SK-N-SH (cell line): ENCODE measurements around the gene NHS. TPM values are rescaled to one million over a fixed set of nuclear protein-coding genes. Genes with fewer than 3 reads are reported as not detected.
A peak's percentile ranks its signal among the peaks of the same experiment; 100 is the strongest.

ENCODE experiments used
- CTCF ChIA-PET: fragments of 300-600, 350-600 bp; formaldehyde crosslinking; extraction: SDS; loops from one replicate; lab custom pipeline; 2021; lab: Yijun Ruan, JAX
- POLR2A ChIA-PET: fragments of 350-600 bp; sonication (Branson Sonifier 250); formaldehyde crosslinking; extraction: SDS; loops from one replicate; lab custom pipeline; 2020; ENCODE audit warnings: antibody characterized with exemption, inconsistent platforms; lab: Yijun Ruan, JAX
- DNase-seq: peaks from one replicate; pipeline ENCODE4 v3.0.0; 2012
- H2AFZ ChIP-seq: fragments of 200-600 bp; sonication (generic); 2 replicates; pipeline ENCODE4 v1.8.1; 2016; ENCODE audit warnings: antibody characterized with exemption, mild to moderate bottlenecking, low read depth
- H3F3A ChIP-seq: fragments of 200-600 bp; sonication (generic); replicated peaks from 2 replicates; pipeline ENCODE3; 2016; ENCODE audit warnings: antibody characterized with exemption, mild to moderate bottlenecking; ENCODE audit not compliant: insufficient read depth
- H3K27ac ChIP-seq, 2 experiments: fragments of 200-500 bp in 1 of 2; fragments of 200-600 bp in 1 of 2; sonication (Bioruptor generic) in 1 of 2; sonication (generic), shearing (Covaris generic) in 1 of 2; 2 replicates each; pipeline versions ENCODE4 v1.5.1 to v1.6.1; 2014 to 2016; ENCODE audit warnings: low read depth in 2 of 2, inconsistent platforms in 1 of 2, low read length in 1 of 2, mild to moderate bottlenecking in 1 of 2, mixed read lengths in 1 of 2
- H3K27me3 ChIP-seq: fragments of 200-600 bp; sonication (generic), shearing (Covaris generic); 2 replicates; pipeline ENCODE4 v1.6.1; 2016; ENCODE audit warnings: mixed run types; ENCODE audit not compliant: insufficient read depth
- H3K36me3 ChIP-seq, 2 experiments: fragments of 200-500 bp in 1 of 2; fragments of 200-600 bp in 1 of 2; sonication (Bioruptor generic) in 1 of 2; sonication (generic) in 1 of 2; replicated peaks in 1 of 2; 2 replicates each; pipeline versions ENCODE3 to v1.5.1; 2014 to 2016; ENCODE audit warnings: low read length in 1 of 2, mild to moderate bottlenecking in 1 of 2; ENCODE audit not compliant: insufficient read depth in 2 of 2, control insufficient read depth in 1 of 2
- H3K4me1 ChIP-seq, 2 experiments: fragments of 200-500 bp in 1 of 2; fragments of 200-600 bp in 1 of 2; sonication (Bioruptor generic) in 1 of 2; sonication (generic), shearing (Covaris generic) in 1 of 2; 2 replicates each; pipeline versions ENCODE4 v1.5.1 to v1.6.1; 2014 to 2016; ENCODE audit warnings: low read depth in 1 of 2, low read length in 1 of 2, mixed run types in 1 of 2; ENCODE audit not compliant: insufficient read depth in 2 of 2, control insufficient read depth in 1 of 2
- H3K4me2 ChIP-seq: fragments of 200-600 bp; sonication (generic), shearing (Covaris generic); 2 replicates; pipeline ENCODE4 v1.6.1; 2017; ENCODE audit warnings: mixed run types
- H3K4me3 ChIP-seq, 2 experiments: fragments of 200-500 bp in 1 of 2; fragments of 200-600 bp in 1 of 2; sonication (Bioruptor generic) in 1 of 2; sonication (generic), shearing (Covaris generic) in 1 of 2; 2 replicates each; pipeline versions ENCODE4 v1.5.1 to v1.8.1; 2014 to 2016; ENCODE audit warnings: low read depth in 2 of 2, inconsistent platforms in 1 of 2, low read length in 1 of 2, mild to moderate bottlenecking in 1 of 2, mixed read lengths in 1 of 2, moderate library complexity in 1 of 2
- H3K79me2 ChIP-seq: fragments of 200-600 bp; sonication (generic); 2 replicates; pipeline ENCODE4 v1.8.1; 2017; ENCODE audit warnings: mild to moderate bottlenecking; ENCODE audit not compliant: insufficient read depth
- H3K9ac ChIP-seq: fragments of 200-600 bp; sonication (generic); 2 replicates; pipeline ENCODE4 v1.6.1; 2017; ENCODE audit warnings: mixed run types
- H3K9me2 ChIP-seq: fragments of 200-600 bp; sonication (generic); 2 replicates; pipeline ENCODE4 v1.6.1; 2017; ENCODE audit warnings: mixed run types
- H3K9me3 ChIP-seq: fragments of 200-600 bp; sonication (generic); 2 replicates; pipeline ENCODE4 v1.6.1; 2017; ENCODE audit warnings: mixed run types, mild to moderate bottlenecking, moderate library complexity
- H4K20me1 ChIP-seq: fragments of 200-600 bp; sonication (generic); 2 replicates; pipeline ENCODE4 v1.6.1; 2017; ENCODE audit warnings: mild to moderate bottlenecking, mixed run types; ENCODE audit not compliant: insufficient read depth
- CHD2 ChIP-seq: fragments of 150-350 bp; IDR thresholded peaks from 2 replicates; pipeline ENCODE4 v1.6.1; 2018; ENCODE audit warnings: low read length; ENCODE audit not compliant: partially characterized antibody
- ELF1 ChIP-seq: IDR thresholded peaks from 2 replicates; pipeline ENCODE4 v1.4.0; 2012
- EZH2phosphoT487 ChIP-seq: fragments of 200-600 bp; sonication (generic); IDR thresholded peaks from 2 replicates; pipeline ENCODE4 v1.6.1; 2017; ENCODE audit warnings: low read depth, mixed run types, mild to moderate bottlenecking, antibody characterized with exemption, moderate library complexity, borderline replicate concordance
- FOXJ3 ChIP-seq: sonication (generic); formaldehyde crosslinking; IDR thresholded peaks from 2 replicates; pipeline ENCODE4 v1.5.1; 2020; ENCODE audit warnings: mild to moderate bottlenecking, missing genetic modification reagents
- GABPA ChIP-seq: IDR thresholded peaks from 2 replicates; pipeline ENCODE4 v1.4.0; 2012; ENCODE audit warnings: low read depth, mild to moderate bottlenecking
- MEF2A ChIP-seq: IDR thresholded peaks from 2 replicates; pipeline ENCODE4 v1.4.0; 2012; ENCODE audit warnings: low read depth, borderline replicate concordance
- MXI1 ChIP-seq: IDR thresholded peaks from 2 replicates; pipeline ENCODE4 v1.6.1; 2012; ENCODE audit warnings: mild to moderate bottlenecking, low read depth, low read length, improper control_type of control experiment
- NFIC ChIP-seq: IDR thresholded peaks from 2 replicates; pipeline ENCODE4 v1.4.0; 2012; ENCODE audit warnings: borderline replicate concordance
- POLR2AphosphoS5 ChIP-seq: IDR thresholded peaks from 2 replicates; pipeline ENCODE4 v1.6.1; 2012; ENCODE audit warnings: low read depth, low read length
- RAD21 ChIP-seq: IDR thresholded peaks from 2 replicates; pipeline ENCODE4 v1.6.1; 2012; ENCODE audit warnings: mild to moderate bottlenecking, low read length
- RCOR1 ChIP-seq: fragments of 150-350 bp; IDR thresholded peaks from 2 replicates; pipeline ENCODE4 v1.6.1; 2017; ENCODE audit warnings: antibody characterized with exemption, low read length
- RFX5 ChIP-seq: IDR thresholded peaks from 2 replicates; pipeline ENCODE4 v1.6.1; 2012; ENCODE audit warnings: mild to moderate bottlenecking, improper control_type of control experiment, low read length
- RXRA ChIP-seq: IDR thresholded peaks from 2 replicates; pipeline ENCODE4 v1.4.0; 2012; ENCODE audit warnings: low read depth, mild to moderate bottlenecking, borderline replicate concordance
- SMC3 ChIP-seq: IDR thresholded peaks from 2 replicates; pipeline ENCODE4 v1.6.1; 2012; ENCODE audit warnings: low read depth, low read length, improper control_type of control experiment
- TAF1 ChIP-seq: IDR thresholded peaks from 2 replicates; pipeline ENCODE4 v1.6.1; 2012; ENCODE audit warnings: low read depth, mild to moderate bottlenecking, low read length, moderate library complexity, borderline replicate concordance
- TEAD4 ChIP-seq: IDR thresholded peaks from 2 replicates; pipeline ENCODE4 v1.4.0; 2012; ENCODE audit warnings: mild to moderate bottlenecking, borderline replicate concordance; ENCODE audit not compliant: insufficient read depth
- YY1 ChIP-seq: IDR thresholded peaks from 2 replicates; pipeline ENCODE4 v1.4.0; 2012; ENCODE audit warnings: low read depth, mild to moderate bottlenecking
- WGBS: methylation state at CpG from one replicate; pipeline ENCODE4 v1.1.6; 2017; ENCODE audit warnings: low lambda C conversion rate; 5-methylcytosine and 5-hydroxymethylcytosine counted together
- polyA plus RNA-seq, 3 experiments: library from polyadenylated mRNA; depleted of rRNA; stranded (reverse); fragments of >200 nt; gene quantifications; 2 replicates each; pipeline ENCODE4 v1.2.3, GENCODE V29; 2012
- TF ChIP-seq, protein P1 (sequence below): fragments of 200-600 bp; sonication (generic); IDR thresholded peaks from 2 replicates; pipeline ENCODE4 v1.6.1; 2017; ENCODE audit warnings: antibody characterized with exemption, mild to moderate bottlenecking, moderate library complexity
- TF ChIP-seq, protein P2 (sequence below): IDR thresholded peaks from 2 replicates; pipeline ENCODE4; 2012

Gene NHS
- polyA plus RNA-seq, 1 of the 3 experiments (the other 2 are of a cell fraction), result 1.0 TPM

DNA sequence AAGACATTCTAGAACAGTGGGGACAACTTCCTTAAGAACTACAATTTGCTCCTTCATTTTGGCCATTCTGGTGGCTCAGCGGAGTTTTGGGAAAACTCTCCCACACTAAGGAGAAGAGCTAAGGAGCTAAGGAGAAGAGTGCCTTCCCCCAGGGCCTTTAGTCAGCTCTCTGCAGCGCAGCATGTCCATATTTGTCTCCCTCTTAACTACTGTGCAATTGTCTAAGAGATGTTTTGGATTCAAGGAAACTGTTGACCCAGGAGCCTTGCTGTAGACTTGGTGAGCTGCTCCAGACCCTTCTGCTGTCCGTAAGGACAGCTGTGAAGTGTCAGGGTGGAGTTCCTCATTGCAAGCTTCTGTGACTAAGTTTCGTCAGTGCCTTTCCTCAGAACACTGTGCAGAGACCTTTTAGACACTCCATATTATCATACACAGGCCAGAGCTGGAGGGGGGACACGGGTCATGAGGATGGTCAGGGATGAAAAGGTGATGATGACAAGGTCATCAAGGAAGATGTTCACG is 179.0 kb downstream of the NHS start:
- 50% methylated on average over 5 of the region's 6 CpGs for WGBS
- Histone ChIP-seq H3K9me3 (no peaks in the 10 kb centered on the region), H2AFZ (no peak overlapping the region), H3K27ac (peak overlapping the region in 1 of 2 experiments; percentile 82; a peak in 2 of 4 replicates), H3K79me2 (peaks cover 3% of the 10 kb centered on the region; the same call in 1 of the 2 replicates), H3K27me3 (no peaks in the 10 kb centered on the region), H3K4me2 (peak overlapping the region; percentile 57), H3K4me1 (peaks cover 18 to 24% of the 10 kb centered on the region in 2 experiments; a peak in 3 of 4 replicates), H3F3A (peaks cover 4% of the 10 kb centered on the region), H3K4me3 (no peak overlapping the region), H3K9ac (no peak overlapping the region), H3K36me3 (no peaks in the 10 kb centered on the region), H4K20me1 (no peaks in the 10 kb centered on the region), H3K9me2 (no peaks in the 10 kb centered on the region)
- ChIA-PET CTCF (interaction anchor here (0.7 kb wide), 1 partner anchor 179 kb away, joined by 3 read pairs; the partner anchor contains the start of gene NHS), POLR2A (no interaction called here)
- TF ChIP-seq RCOR1, result no peak
- no peak for TF ChIP-seq FOXJ3 (CRISPR knock-in tag)
- no peak for TF ChIP-seq RXRA
- TF ChIP-seq RAD21, result no peak
- no peak for TF ChIP-seq TEAD4
- no peak for TF ChIP-seq EZH2phosphoT487
- no peak for TF ChIP-seq YY1
- TF ChIP-seq POLR2AphosphoS5, result no peak
- no peak for TF ChIP-seq RFX5
- TF ChIP-seq ELF1, result no peak
- TF ChIP-seq GABPA, result no peak
- TF ChIP-seq TAF1, result no peak
- TF ChIP-seq NFIC, result no peak
- TF ChIP-seq, protein P1, sequence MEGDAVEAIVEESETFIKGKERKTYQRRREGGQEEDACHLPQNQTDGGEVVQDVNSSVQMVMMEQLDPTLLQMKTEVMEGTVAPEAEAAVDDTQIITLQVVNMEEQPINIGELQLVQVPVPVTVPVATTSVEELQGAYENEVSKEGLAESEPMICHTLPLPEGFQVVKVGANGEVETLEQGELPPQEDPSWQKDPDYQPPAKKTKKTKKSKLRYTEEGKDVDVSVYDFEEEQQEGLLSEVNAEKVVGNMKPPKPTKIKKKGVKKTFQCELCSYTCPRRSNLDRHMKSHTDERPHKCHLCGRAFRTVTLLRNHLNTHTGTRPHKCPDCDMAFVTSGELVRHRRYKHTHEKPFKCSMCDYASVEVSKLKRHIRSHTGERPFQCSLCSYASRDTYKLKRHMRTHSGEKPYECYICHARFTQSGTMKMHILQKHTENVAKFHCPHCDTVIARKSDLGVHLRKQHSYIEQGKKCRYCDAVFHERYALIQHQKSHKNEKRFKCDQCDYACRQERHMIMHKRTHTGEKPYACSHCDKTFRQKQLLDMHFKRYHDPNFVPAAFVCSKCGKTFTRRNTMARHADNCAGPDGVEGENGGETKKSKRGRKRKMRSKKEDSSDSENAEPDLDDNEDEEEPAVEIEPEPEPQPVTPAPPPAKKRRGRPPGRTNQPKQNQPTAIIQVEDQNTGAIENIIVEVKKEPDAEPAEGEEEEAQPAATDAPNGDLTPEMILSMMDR, result no peak
- no peak for TF ChIP-seq MXI1
- TF ChIP-seq MEF2A, result no peak
- TF ChIP-seq, protein P2, sequence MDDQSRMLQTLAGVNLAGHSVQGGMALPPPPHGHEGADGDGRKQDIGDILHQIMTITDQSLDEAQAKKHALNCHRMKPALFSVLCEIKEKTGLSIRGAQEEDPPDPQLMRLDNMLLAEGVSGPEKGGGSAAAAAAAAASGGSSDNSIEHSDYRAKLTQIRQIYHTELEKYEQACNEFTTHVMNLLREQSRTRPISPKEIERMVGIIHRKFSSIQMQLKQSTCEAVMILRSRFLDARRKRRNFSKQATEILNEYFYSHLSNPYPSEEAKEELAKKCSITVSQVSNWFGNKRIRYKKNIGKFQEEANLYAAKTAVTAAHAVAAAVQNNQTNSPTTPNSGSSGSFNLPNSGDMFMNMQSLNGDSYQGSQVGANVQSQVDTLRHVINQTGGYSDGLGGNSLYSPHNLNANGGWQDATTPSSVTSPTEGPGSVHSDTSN, result no peak
- no peak for TF ChIP-seq SMC3
- no peak for TF ChIP-seq CHD2
- DNase-seq, result no peak
